GM12875 (cell line): ENCODE measurements around the gene TAB3.

ENCODE experiments used
- H3K4me3 ChIP-seq: one replicate; pipeline ENCODE4 v1.5.1; 2011; ENCODE audit warnings: low read depth, low read length, control low read depth
- CTCF ChIP-seq: IDR thresholded peaks from 2 replicates; pipeline ENCODE4 v1.5.1; 2011; ENCODE audit warnings: low read depth, mild to moderate bottlenecking, control low read depth, inconsistent platforms, low read length, moderate library complexity, borderline replicate concordance; ENCODE audit not compliant: insufficient read depth

TAB3 gene

GRCh38 chrX:30858098-30858497 is 31.0 kb downstream of the TAB3 start:
- H3K4me3 ChIP-seq, result no peak overlapping the region
- no peak for TF ChIP-seq CTCF

- TF ChIP-seq CTCF, result no peak
- no peak overlapping the region for H3K4me3 ChIP-seq
These were observed 37.6 kb downstream of the TAB3 start for GRCh38 chrX:30851449-30851848.

- TF ChIP-seq CTCF, result no peak
- H3K4me3 ChIP-seq, result no peak overlapping the region
These were observed 53.7 kb downstream of the TAB3 start for GRCh38 chrX:30835373-30835772.

- no peak overlapping the region for H3K4me3 ChIP-seq
- TF ChIP-seq CTCF, result no peak
These were observed 55.2 kb downstream of the TAB3 start for GRCh38 chrX:30833896-30834295.

GRCh38 chrX:30831082-30831481 is 58.0 kb downstream of the TAB3 start:
- H3K4me3 ChIP-seq, result no peak overlapping the region

DNA sequence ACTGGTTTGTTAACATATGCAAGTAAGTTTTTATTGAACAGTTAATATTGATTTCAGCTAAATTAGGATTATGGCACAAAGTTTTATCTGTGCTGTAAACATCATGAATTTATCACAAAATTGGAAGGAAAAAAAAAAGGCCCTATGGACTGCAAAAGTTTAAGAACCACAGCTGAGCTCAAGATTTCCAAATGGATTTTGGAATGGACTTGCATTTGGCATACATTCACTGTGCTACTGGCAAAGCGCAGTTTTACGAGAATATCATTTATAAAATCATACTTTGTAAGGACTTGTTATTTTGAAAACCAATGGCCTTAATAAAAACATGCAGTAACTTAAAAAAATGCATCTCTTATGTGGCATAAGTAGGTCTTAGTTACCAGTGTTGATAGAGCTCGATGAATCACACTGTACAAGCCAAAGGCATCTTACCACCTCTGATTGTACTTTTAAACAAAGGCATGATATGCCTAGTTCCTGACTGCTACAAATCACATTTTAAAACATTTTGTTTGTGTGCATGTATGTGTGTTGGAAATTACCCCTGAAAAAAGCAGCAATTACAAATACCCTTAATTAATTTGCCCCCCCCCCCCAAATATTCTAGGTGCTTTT is 58.6 kb downstream of the TAB3 start:
- no peak overlapping the region for H3K4me3 ChIP-seq
- no peak for TF ChIP-seq CTCF

More at GRCh38 chrX:30831082-30831481, 58.0 kb downstream of the TAB3 start:
- TF ChIP-seq CTCF, result no peak

GRCh38 chrX:30824275-30824674 is 64.8 kb downstream of the TAB3 start:
- H3K4me3 ChIP-seq, result no peak overlapping the region
- TF ChIP-seq CTCF, result no peak
